Stimulated activated effector memory CD8-positive, alpha-beta T cell treated with anti-CD3 and anti-CD28 coated beads, Interleukin-12 subunit alpha, Interleukin-12 subunit beta, amount 100 ng/mL, for 72 hours (primary cell): ENCODE measurements around the gene SEMA3G.
A peak's percentile ranks its signal among the peaks of the same experiment; 100 is the strongest.

Source experiments
- ATAC-seq: fragments of 150-1000 bp; cut with Tn5 transposase; 2 replicates; pipeline ENCODE4 v1.10.0; 2021
- DNase-seq, 2 donors: peaks; one replicate each; pipeline ENCODE4 v3.0.0; 2021 to 2022; ENCODE audit warnings: low spot score in 2 of 2
- H3K27ac Mint-ChIP-seq: one replicate; pipeline ENCODE4 v1.8.0; 2022; ENCODE audit warnings: mild to moderate bottlenecking, mixed read lengths
- H3K36me3 Mint-ChIP-seq: one replicate; pipeline ENCODE4 v1.8.0; 2022; ENCODE audit warnings: mild to moderate bottlenecking, mixed read lengths
- H3K4me1 Mint-ChIP-seq: one replicate; pipeline ENCODE4 v1.8.0; 2022; ENCODE audit warnings: mixed read lengths
- H3K4me3 Mint-ChIP-seq: one replicate; pipeline ENCODE4 v1.8.0; 2022; ENCODE audit warnings: mild to moderate bottlenecking, mixed read lengths
- H3K9me3 Mint-ChIP-seq: one replicate; pipeline ENCODE4 v1.8.0; 2022; ENCODE audit warnings: mixed read lengths

SEMA3G gene

DNA sequence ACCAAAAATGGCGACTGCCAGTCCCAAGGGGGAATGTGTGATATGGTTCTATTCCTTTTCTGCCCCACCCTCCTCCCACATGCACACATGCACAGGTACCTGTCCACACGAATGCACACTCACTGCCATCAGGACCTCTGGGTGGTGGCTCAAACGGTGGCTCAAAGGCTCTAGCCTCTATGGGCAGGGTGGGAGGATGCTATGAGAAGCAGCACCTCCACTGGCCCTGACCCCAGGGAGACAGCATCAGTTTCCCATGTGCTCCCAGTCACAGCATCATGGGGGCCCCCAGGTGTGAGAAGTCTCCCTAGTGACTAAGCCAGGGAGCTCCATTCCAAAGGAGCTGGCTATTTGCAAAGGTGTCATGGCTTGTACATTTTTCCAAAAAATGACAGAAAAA is 15.9 kb downstream of the SEMA3G start:
- no peaks in the 10 kb centered on the region for H3K36me3 Mint-ChIP-seq

GRCh38 chr3:52428151-52429005 is 16.5 kb downstream of the SEMA3G start:
- Mint-ChIP-seq H3K4me1 (peaks cover 6% of the 10 kb centered on the region), H3K27ac (no peak overlapping the region), H3K9me3 (no peaks in the 10 kb centered on the region), H3K4me3 (no peak overlapping the region), H3K36me3 (no peaks in the 10 kb centered on the region)
- no peak for DNase-seq
- ATAC-seq = peak; percentile 73

More for the DNA sequence above, 15.9 kb downstream of the SEMA3G start:
- no peak for DNase-seq
- H3K4me3 Mint-ChIP-seq = no peak overlapping the region
- H3K27ac Mint-ChIP-seq = no peak overlapping the region
- no peaks in the 10 kb centered on the region for H3K9me3 Mint-ChIP-seq
- peaks cover 6% of the 10 kb centered on the region for H3K4me1 Mint-ChIP-seq
- ATAC-seq = no peak

- no peak for ATAC-seq
- H3K27ac Mint-ChIP-seq = no peak overlapping the region
- H3K9me3 Mint-ChIP-seq = no peaks in the 10 kb centered on the region
- H3K36me3 Mint-ChIP-seq = no peaks in the 10 kb centered on the region
- no peak for DNase-seq
- no peak overlapping the region for H3K4me3 Mint-ChIP-seq
- H3K4me1 Mint-ChIP-seq = no peaks in the 10 kb centered on the region
Observed at GRCh38 chr3:52423173-52423572, 21.7 kb downstream of the SEMA3G start.

- Mint-ChIP-seq H3K27ac (no peak overlapping the region), H3K9me3 (no peaks in the 10 kb centered on the region), H3K4me1 (no peaks in the 10 kb centered on the region), H3K4me3 (no peak overlapping the region), H3K36me3 (no peaks in the 10 kb centered on the region)
- DNase-seq = no peak
- ATAC-seq = no peak
Observed at GRCh38 chr3:52422669-52423068, 22.2 kb downstream of the SEMA3G start.

DNA sequence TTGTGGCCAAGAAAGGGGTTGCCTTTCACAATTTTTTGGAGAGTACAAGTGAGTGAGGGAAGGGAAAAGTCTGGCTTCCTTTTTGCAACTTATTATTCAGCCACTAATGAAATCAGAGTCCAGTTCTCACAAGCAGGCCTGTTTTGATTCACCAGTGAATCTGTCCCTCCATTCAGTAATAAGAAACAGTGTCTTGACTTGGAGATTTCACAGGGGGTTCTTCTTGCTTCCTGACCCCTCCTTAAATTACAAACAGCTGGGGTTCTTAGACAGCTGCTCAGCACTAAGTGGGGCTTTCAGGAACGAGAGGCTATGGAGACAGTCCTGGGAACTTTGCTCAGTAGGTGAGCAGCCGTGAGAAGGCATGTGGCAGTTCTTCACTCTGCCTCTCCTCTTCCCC is 24.5 kb downstream of the SEMA3G start:
- H3K4me3 Mint-ChIP-seq = no peak overlapping the region
- H3K4me1 Mint-ChIP-seq = no peaks in the 10 kb centered on the region
- H3K36me3 Mint-ChIP-seq = peaks cover 6% of the 10 kb centered on the region
- ATAC-seq (no peak), DNase-seq (no peak)
- H3K27ac Mint-ChIP-seq = peak overlapping the region; percentile 26
- no peaks in the 10 kb centered on the region for H3K9me3 Mint-ChIP-seq

- no peak for ATAC-seq
- DNase-seq = no peak
- Mint-ChIP-seq H3K9me3 (no peaks in the 10 kb centered on the region), H3K4me1 (peaks cover 23% of the 10 kb centered on the region), H3K4me3 (no peak overlapping the region), H3K27ac (no peak overlapping the region), H3K36me3 (peaks cover 28% of the 10 kb centered on the region)
Observed at GRCh38 chr3:52415800-52416199, 29.1 kb downstream of the SEMA3G start.

GRCh38 chr3:52408466-52408865 is 36.4 kb downstream of the SEMA3G start:
- peak overlapping the region; percentile 95 for H3K27ac Mint-ChIP-seq
- H3K4me1 Mint-ChIP-seq = peaks cover 52% of the 10 kb centered on the region
- ATAC-seq (no peak), DNase-seq (no peak)
- peak overlapping the region; percentile 89 for H3K4me3 Mint-ChIP-seq
- H3K36me3 Mint-ChIP-seq = peaks cover 72% of the 10 kb centered on the region
- H3K9me3 Mint-ChIP-seq = no peaks in the 10 kb centered on the region

GRCh38 chr3:52407779-52408178 is 37.1 kb downstream of the SEMA3G start:
- no peaks in the 10 kb centered on the region for H3K9me3 Mint-ChIP-seq
- no peak for DNase-seq
- H3K4me3 Mint-ChIP-seq = peak overlapping the region; percentile 89
- peaks cover 76% of the 10 kb centered on the region for H3K36me3 Mint-ChIP-seq
- H3K4me1 Mint-ChIP-seq = peaks cover 46% of the 10 kb centered on the region
- peak overlapping the region; percentile 95 for H3K27ac Mint-ChIP-seq
- ATAC-seq = no peak

- Mint-ChIP-seq H3K4me1 (peaks cover 40% of the 10 kb centered on the region), H3K4me3 (no peak overlapping the region), H3K36me3 (peaks cover 80% of the 10 kb centered on the region), H3K9me3 (no peaks in the 10 kb centered on the region), H3K27ac (peak overlapping the region; percentile 95)
- no peak for ATAC-seq
- no peak for DNase-seq
Observed at GRCh38 chr3:52406791-52407510, 38.0 kb downstream of the SEMA3G start.

DNA sequence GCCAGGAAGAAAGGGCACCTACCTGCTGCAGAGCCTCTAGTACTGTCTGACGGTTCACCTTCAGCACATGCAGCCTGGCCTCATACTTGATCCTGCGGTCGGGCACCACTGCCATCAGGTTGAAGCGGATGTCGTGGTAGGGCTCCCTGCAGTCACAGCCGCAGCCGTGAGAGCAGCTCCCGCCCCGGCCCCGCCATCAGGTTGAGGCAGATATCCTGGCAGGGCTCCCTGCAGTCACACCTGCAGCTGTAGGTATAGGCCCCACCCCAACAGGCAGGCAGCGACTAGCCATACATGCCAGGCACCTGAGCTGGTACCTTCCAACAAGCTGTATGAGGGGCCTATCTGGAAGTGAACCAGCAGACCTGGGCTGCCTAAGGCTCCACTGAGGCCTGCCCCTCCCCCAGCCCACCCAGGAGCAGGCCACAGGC is 38.7 kb downstream of the SEMA3G start:
- H3K36me3 Mint-ChIP-seq = peaks cover 87% of the 10 kb centered on the region
- peaks cover 33% of the 10 kb centered on the region for H3K4me1 Mint-ChIP-seq
- H3K4me3 Mint-ChIP-seq = no peak overlapping the region

DNA sequence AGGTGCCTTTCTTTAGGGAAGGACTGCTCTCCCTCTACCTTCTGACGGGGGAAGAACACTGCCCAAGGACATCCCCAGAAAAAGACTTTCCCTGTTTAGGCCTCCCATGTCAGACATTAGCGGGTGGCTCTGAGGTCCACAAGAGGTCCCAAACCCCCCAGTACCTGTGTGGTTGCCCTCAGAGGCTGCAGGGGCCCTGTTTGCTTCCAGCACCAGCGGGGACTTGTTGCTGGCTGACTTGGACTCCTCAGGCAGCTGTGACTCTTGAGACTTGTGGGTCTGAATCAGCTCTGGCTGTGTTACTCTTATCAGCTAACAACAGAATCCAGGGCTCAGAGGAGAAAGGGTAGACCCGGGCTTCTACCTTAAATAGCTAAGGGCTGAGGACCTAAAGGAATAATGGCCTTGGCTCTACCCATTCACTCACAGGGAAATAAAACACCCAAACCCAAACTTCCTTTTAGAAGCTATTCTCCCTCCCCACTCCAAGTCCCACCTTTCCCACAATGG is 39.2 kb downstream of the SEMA3G start:
- peaks cover 89% of the 10 kb centered on the region for H3K36me3 Mint-ChIP-seq
- no peaks in the 10 kb centered on the region for H3K9me3 Mint-ChIP-seq
- peak overlapping the region; percentile 23 for H3K27ac Mint-ChIP-seq
- DNase-seq (no peak), ATAC-seq (no peak)
- H3K4me1 Mint-ChIP-seq = peaks cover 29% of the 10 kb centered on the region
- no peak overlapping the region for H3K4me3 Mint-ChIP-seq

More for the DNA sequence above, 38.7 kb downstream of the SEMA3G start:
- Mint-ChIP-seq H3K27ac (no peak overlapping the region), H3K9me3 (no peaks in the 10 kb centered on the region)
- ATAC-seq (no peak), DNase-seq (no peak)

DNA sequence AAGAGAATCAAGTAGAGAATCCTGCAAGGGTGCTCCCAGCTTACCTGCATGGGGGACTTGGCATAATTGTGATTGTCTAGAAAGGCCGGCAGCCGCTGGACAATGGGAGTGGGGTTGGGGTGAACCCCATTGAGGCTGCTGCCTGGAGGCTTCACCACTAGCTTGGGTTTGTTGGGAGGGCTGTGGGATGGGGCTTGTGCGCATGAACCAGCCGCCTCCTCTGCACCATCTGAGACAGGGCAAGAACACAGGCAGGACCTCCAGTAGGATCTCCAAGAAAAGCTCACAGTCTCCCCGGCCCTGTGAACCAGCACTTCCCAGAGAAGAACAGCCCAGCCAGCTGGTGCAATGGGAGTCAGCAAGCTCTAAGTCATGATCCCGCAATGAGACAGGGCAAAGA is 39.8 kb downstream of the SEMA3G start:
- no peak overlapping the region for H3K4me3 Mint-ChIP-seq
- peak overlapping the region; percentile 23 for H3K27ac Mint-ChIP-seq
- H3K9me3 Mint-ChIP-seq = no peaks in the 10 kb centered on the region
- ATAC-seq = no peak
- H3K36me3 Mint-ChIP-seq = peaks cover 87% of the 10 kb centered on the region
- no peak for DNase-seq
- peaks cover 35% of the 10 kb centered on the region for H3K4me1 Mint-ChIP-seq

DNA sequence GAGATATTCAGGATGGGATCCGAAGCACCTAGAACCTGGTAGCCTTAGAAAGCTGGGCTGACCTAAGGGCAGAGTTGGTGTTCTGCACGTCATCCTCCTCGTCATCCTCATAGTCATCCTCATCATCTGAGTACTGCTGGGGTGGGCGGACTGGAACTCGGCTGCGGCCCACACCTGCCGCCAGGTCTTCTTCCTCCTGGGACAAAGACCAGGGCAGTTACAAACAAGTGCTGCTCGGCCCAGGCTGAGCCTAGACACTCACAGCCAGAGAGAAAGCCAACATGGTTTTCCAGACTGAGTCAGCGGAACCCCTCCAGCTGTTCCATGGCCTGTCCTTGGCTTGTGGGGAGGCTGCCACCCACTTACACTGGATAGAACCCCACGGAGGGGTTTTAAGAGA is 40.5 kb downstream of the SEMA3G start:
- Mint-ChIP-seq H3K4me1 (peaks cover 35% of the 10 kb centered on the region), H3K36me3 (peaks cover 80% of the 10 kb centered on the region), H3K9me3 (no peaks in the 10 kb centered on the region), H3K27ac (peak overlapping the region; percentile 76), H3K4me3 (no peak overlapping the region)
- no peak for DNase-seq
- ATAC-seq = no peak

- H3K9me3 Mint-ChIP-seq = no peaks in the 10 kb centered on the region
Observed at GRCh38 chr3:52403955-52404354, 40.9 kb downstream of the SEMA3G start.

GRCh38 chr3:52403271-52403841 is 41.5 kb downstream of the SEMA3G start:
- ATAC-seq (no peak), DNase-seq (no peak)
- H3K4me1 Mint-ChIP-seq = peaks cover 25% of the 10 kb centered on the region
- H3K9me3 Mint-ChIP-seq = no peaks in the 10 kb centered on the region
- no peak overlapping the region for H3K4me3 Mint-ChIP-seq
- H3K36me3 Mint-ChIP-seq = peaks cover 77% of the 10 kb centered on the region
- peak overlapping the region; percentile 76 for H3K27ac Mint-ChIP-seq

More at GRCh38 chr3:52403955-52404354, 40.9 kb downstream of the SEMA3G start:
- H3K4me3 Mint-ChIP-seq = no peak overlapping the region
- DNase-seq (no peak), ATAC-seq (no peak)
- peaks cover 77% of the 10 kb centered on the region for H3K36me3 Mint-ChIP-seq
- peaks cover 31% of the 10 kb centered on the region for H3K4me1 Mint-ChIP-seq
- H3K27ac Mint-ChIP-seq = peak overlapping the region; percentile 76
